Astrocyte (in vitro differentiated cells and primary cell): ENCODE results near the gene HBP1. TPM values are rescaled to one million over a fixed set of nuclear protein-coding genes. Genes with fewer than 3 reads are reported as not detected.

Experiments used
- DNase-seq: peaks from one replicate; pipeline ENCODE4 v3.0.0-alpha.2; 2010; ENCODE audit warnings: low read depth
- FAIRE-seq: peaks from 2 replicates; lab custom pipeline; 2011; peaks lifted over from hg19 to GRCh38; lab: Jason Lieb, UNC
- H2AFZ ChIP-seq: 2 replicates; pipeline ENCODE4 v1.6.0; 2012; ENCODE audit warnings: low read depth, low read length, inconsistent platforms
- H3K27ac ChIP-seq: 2 replicates; pipeline ENCODE4 v1.5.1; 2011; ENCODE audit warnings: low read depth, low read length, inconsistent platforms
- H3K27me3 ChIP-seq: 2 replicates; pipeline ENCODE4 v1.6.0; 2011; ENCODE audit warnings: low read length, inconsistent platforms; ENCODE audit not compliant: insufficient read depth
- H3K36me3 ChIP-seq: 2 replicates; pipeline ENCODE4 v1.5.1; 2011; ENCODE audit warnings: low read length, inconsistent platforms; ENCODE audit not compliant: insufficient read depth
- H3K4me1 ChIP-seq: 2 replicates; pipeline ENCODE4 v1.5.1; 2011; ENCODE audit warnings: low read length, inconsistent platforms; ENCODE audit not compliant: insufficient read depth
- H3K4me2 ChIP-seq: 2 replicates; pipeline ENCODE4 v1.6.0; 2012; ENCODE audit warnings: low read length, inconsistent platforms
- H3K4me3 ChIP-seq: 2 replicates; pipeline ENCODE4 v1.5.1; 2011; ENCODE audit warnings: low read depth, mild to moderate bottlenecking, low read length, inconsistent platforms; ENCODE audit not compliant: insufficient read depth
- H3K79me2 ChIP-seq: 2 replicates; pipeline ENCODE4 v1.6.0; 2012; ENCODE audit warnings: mild to moderate bottlenecking, low read length, inconsistent platforms; ENCODE audit not compliant: insufficient read depth
- H3K9ac ChIP-seq: 2 replicates; pipeline ENCODE4 v1.6.0; 2012; ENCODE audit warnings: mild to moderate bottlenecking, low read length, inconsistent platforms
- H3K9me3 ChIP-seq: 2 replicates; pipeline ENCODE4 v1.5.1; 2012; ENCODE audit warnings: low read depth, mild to moderate bottlenecking, low read length, inconsistent platforms; ENCODE audit not compliant: insufficient read depth
- H4K20me1 ChIP-seq: 2 replicates; pipeline ENCODE4 v1.6.0; 2012; ENCODE audit warnings: low read length, inconsistent platforms; ENCODE audit not compliant: insufficient read depth
- H3K27ac Mint-ChIP-seq: one replicate; pipeline ENCODE4 v1.8.0; 2021; ENCODE audit warnings: mild to moderate bottlenecking, mixed read lengths; ENCODE audit not compliant: unreplicated experiment
- H3K27me3 Mint-ChIP-seq: one replicate; pipeline ENCODE4 v1.8.0; 2021; ENCODE audit warnings: low read depth, mixed read lengths; ENCODE audit not compliant: unreplicated experiment
- H3K36me3 Mint-ChIP-seq: one replicate; pipeline ENCODE4 v1.8.0; 2021; ENCODE audit warnings: low read depth, mixed read lengths; ENCODE audit not compliant: unreplicated experiment
- H3K4me1 Mint-ChIP-seq: one replicate; pipeline ENCODE4 v1.8.0; 2021; ENCODE audit warnings: low read depth, mixed read lengths; ENCODE audit not compliant: unreplicated experiment
- H3K4me3 Mint-ChIP-seq: one replicate; pipeline ENCODE4 v1.8.0; 2021; ENCODE audit warnings: mild to moderate bottlenecking, moderate library complexity, mixed read lengths; ENCODE audit not compliant: unreplicated experiment
- H3K9me3 Mint-ChIP-seq: one replicate; pipeline ENCODE4 v1.8.0; 2021; ENCODE audit warnings: mild to moderate bottlenecking, mixed read lengths; ENCODE audit not compliant: unreplicated experiment
- EZH2 ChIP-seq: IDR thresholded peaks from 2 replicates; pipeline ENCODE4 v1.6.1; 2012; ENCODE audit warnings: mild to moderate bottlenecking, low read length, inconsistent platforms; ENCODE audit not compliant: insufficient read depth
- total RNA-seq: library from RNA; stranded (reverse); gene quantifications from 2 replicates; pipeline ENCODE4 v1.2.1, GENCODE V29; 2021
- TF ChIP-seq, protein P1 (sequence below): IDR thresholded peaks from 2 replicates; pipeline ENCODE4 v1.5.1; 2011; ENCODE audit warnings: low read depth, mild to moderate bottlenecking, inconsistent platforms, low read length, moderate library complexity; ENCODE audit not compliant: insufficient read depth

HBP1 gene
- total RNA-seq, 1 donor from 2014 or later: 46.2 TPM

GRCh38 chr7:107208563-107208962 is 39.8 kb downstream of the HBP1 start:
- H3K4me1 Mint-ChIP-seq: peaks cover 9% of the 10 kb centered on the region

GRCh38 chr7:107209565-107209964 is 40.8 kb downstream of the HBP1 start:
- Histone ChIP-seq H4K20me1 (no peaks in the 10 kb centered on the region), H3K4me3 (no peak overlapping the region), H2AFZ (no peak overlapping the region), H3K9me3 (no peaks in the 10 kb centered on the region), H3K4me1 (no peaks in the 10 kb centered on the region), H3K27ac (no peak overlapping the region), H3K79me2 (no peaks in the 10 kb centered on the region), H3K4me2 (no peak overlapping the region), H3K36me3 (peaks cover 5% of the 10 kb centered on the region), H3K9ac (no peak overlapping the region), H3K27me3 (no peaks in the 10 kb centered on the region)
- Mint-ChIP-seq H3K27ac (no peak overlapping the region), H3K4me3 (no peak overlapping the region), H3K4me1 (peaks cover 9% of the 10 kb centered on the region), H3K9me3 (peaks cover 2% of the 10 kb centered on the region), H3K27me3 (no peaks in the 10 kb centered on the region), H3K36me3 (peaks cover 22% of the 10 kb centered on the region)
- TF ChIP-seq, protein P1, sequence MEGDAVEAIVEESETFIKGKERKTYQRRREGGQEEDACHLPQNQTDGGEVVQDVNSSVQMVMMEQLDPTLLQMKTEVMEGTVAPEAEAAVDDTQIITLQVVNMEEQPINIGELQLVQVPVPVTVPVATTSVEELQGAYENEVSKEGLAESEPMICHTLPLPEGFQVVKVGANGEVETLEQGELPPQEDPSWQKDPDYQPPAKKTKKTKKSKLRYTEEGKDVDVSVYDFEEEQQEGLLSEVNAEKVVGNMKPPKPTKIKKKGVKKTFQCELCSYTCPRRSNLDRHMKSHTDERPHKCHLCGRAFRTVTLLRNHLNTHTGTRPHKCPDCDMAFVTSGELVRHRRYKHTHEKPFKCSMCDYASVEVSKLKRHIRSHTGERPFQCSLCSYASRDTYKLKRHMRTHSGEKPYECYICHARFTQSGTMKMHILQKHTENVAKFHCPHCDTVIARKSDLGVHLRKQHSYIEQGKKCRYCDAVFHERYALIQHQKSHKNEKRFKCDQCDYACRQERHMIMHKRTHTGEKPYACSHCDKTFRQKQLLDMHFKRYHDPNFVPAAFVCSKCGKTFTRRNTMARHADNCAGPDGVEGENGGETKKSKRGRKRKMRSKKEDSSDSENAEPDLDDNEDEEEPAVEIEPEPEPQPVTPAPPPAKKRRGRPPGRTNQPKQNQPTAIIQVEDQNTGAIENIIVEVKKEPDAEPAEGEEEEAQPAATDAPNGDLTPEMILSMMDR: no peak
- TF ChIP-seq EZH2: no peak
- FAIRE-seq: no peak
- DNase-seq: no peak

More at GRCh38 chr7:107208563-107208962, 39.8 kb downstream of the HBP1 start:
- H3K9me3 ChIP-seq: no peaks in the 10 kb centered on the region
- H3K9ac ChIP-seq: no peak overlapping the region
- H3K4me2 ChIP-seq: no peak overlapping the region
- H3K27ac Mint-ChIP-seq: peak overlapping the region; percentile 64
- no peak overlapping the region for H3K4me3 ChIP-seq
- no peaks in the 10 kb centered on the region for H3K4me1 ChIP-seq
- H2AFZ ChIP-seq: no peak overlapping the region
- DNase-seq (no peak), FAIRE-seq (no peak)
- H3K4me3 Mint-ChIP-seq: no peak overlapping the region
- no peaks in the 10 kb centered on the region for H3K79me2 ChIP-seq
- H3K27me3 Mint-ChIP-seq: no peaks in the 10 kb centered on the region
- peaks cover 12% of the 10 kb centered on the region for H3K36me3 ChIP-seq
- H3K27ac ChIP-seq: no peak overlapping the region
- H3K36me3 Mint-ChIP-seq: peaks cover 21% of the 10 kb centered on the region
- no peaks in the 10 kb centered on the region for H3K27me3 ChIP-seq
- H3K9me3 Mint-ChIP-seq: peaks cover under 1% of the 10 kb centered on the region
- TF ChIP-seq, protein P1: no peak
- no peak for TF ChIP-seq EZH2
- no peaks in the 10 kb centered on the region for H4K20me1 ChIP-seq

DNA sequence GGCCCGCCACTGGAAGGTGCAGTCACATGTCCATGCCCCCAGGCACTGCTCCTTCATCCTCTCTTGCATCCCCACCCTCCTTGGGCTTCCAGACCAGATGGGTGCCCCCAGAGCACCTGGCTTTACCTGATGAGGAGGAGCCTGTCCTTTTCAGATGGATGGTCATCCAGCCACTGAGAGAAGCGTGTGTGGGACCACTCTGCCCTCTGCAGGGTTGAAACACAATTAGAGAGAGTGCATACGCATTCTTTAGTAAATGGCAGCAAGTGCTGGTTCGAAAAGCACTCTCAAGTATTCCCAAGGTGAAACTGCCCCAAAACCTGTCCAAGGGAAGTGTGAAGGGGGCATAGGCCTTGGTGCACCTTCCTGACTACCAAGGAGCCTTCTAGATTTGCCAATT is 41.6 kb downstream of the HBP1 start:
- H3K27ac Mint-ChIP-seq: no peak overlapping the region
- Histone ChIP-seq H3K4me1 (no peaks in the 10 kb centered on the region), H3K9me3 (no peaks in the 10 kb centered on the region), H3K36me3 (peaks cover 5% of the 10 kb centered on the region), H3K27me3 (no peaks in the 10 kb centered on the region), H3K9ac (no peak overlapping the region), H3K4me3 (no peak overlapping the region), H3K4me2 (no peak overlapping the region), H4K20me1 (no peaks in the 10 kb centered on the region), H3K79me2 (no peaks in the 10 kb centered on the region), H2AFZ (no peak overlapping the region), H3K27ac (no peak overlapping the region)
- peaks cover 9% of the 10 kb centered on the region for H3K4me1 Mint-ChIP-seq
- no peak overlapping the region for H3K4me3 Mint-ChIP-seq
- H3K27me3 Mint-ChIP-seq: no peaks in the 10 kb centered on the region
- DNase-seq (no peak), FAIRE-seq (no peak)
- H3K9me3 Mint-ChIP-seq: peaks cover 4% of the 10 kb centered on the region
- H3K36me3 Mint-ChIP-seq: peaks cover 18% of the 10 kb centered on the region
- TF ChIP-seq EZH2: no peak
- TF ChIP-seq, protein P1: no peak
